GM21825 (cell line): ENCODE results near the gene GAREM1.

Experiments used
- ATAC-seq: cut with Tn5 transposase; IDR thresholded peaks from one replicate; pipeline ENCODE4 v1.9.1; 2021; ENCODE audit warnings: mild to moderate bottlenecking, moderate library complexity; ENCODE audit not compliant: unreplicated experiment

The GAREM1 gene

GRCh38 chr18:32427084-32427900 lies 43.4 kb downstream of the GAREM1 start:
- no peak for ATAC-seq

- no peak for ATAC-seq
These were observed 45.2 kb downstream of the GAREM1 start for GRCh38 chr18:32425466-32425865.

DNA sequence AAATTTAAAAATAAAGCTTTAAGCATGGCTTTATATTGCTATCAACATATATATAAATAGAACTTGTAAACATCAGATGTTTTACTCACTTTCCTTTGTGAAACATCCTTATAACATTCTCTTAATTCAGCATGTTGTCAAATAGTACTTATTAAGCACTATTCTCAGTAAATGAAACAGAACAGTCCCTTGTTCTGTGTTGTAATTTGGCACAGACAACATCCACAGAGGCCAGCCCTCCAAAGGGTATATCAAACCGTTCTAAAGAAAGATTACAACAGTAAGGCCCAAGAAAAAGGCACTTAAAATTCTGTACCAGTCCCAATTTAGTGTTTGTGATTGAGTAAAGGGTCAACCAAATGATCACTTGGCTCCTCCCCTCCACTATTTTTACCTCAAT lies 46.0 kb downstream of the GAREM1 start:
- no peak for ATAC-seq

GRCh38 chr18:32422978-32423740 lies 47.5 kb downstream of the GAREM1 start:
- no peak for ATAC-seq

DNA sequence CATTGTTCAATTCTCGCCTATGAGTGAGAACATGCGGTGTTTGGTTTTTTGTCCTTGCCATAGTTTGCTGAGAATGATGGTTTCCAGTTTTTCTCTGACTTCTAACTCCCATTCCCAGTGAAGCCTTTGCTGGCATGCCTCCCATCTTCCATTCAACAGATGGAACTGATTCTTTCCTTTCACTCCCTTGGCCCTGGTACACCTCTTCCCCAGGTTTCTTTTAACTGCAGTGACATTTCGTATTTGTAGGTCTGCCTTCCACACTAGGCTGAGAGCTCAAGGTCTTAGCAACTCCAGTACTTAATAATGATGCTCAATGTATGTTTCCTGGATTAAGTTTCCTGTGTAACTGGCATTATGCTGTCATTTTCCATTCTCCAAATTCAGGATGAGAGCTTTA lies 48.5 kb downstream of the GAREM1 start:
- no peak for ATAC-seq

DNA sequence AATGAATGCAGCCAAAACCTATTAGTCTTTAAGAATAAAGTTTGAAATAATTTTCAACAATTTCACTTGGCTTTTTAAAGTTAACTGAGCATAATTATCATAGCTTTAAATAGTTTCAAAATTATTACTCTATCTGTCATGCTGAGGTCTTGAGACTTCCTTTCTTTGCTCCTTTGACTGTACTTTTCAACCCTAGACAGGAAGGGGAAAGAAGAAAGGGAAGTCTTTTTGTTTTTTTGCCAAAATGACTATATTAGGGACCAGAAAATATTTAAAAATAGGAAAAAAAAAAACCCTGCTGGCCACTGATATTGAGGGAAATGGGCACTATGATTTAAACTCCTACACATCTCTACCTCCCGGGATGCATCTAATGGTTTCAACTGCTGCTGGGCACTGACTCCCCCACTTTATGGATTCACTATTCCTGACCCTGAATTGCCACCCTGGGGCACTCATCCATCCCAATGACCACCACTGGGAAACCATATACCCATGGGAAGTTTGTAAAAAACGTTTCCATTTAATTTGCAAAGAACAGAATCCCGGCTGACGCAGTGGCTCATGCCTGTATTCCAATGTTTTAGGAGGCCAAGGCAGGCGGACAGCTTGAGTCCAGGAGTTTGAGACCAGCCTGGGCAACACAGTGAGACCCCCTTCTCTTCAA lies 50.5 kb downstream of the GAREM1 start:
- no peak for ATAC-seq

- no peak for ATAC-seq
These were observed 52.5 kb downstream of the GAREM1 start for GRCh38 chr18:32418148-32418547.

DNA sequence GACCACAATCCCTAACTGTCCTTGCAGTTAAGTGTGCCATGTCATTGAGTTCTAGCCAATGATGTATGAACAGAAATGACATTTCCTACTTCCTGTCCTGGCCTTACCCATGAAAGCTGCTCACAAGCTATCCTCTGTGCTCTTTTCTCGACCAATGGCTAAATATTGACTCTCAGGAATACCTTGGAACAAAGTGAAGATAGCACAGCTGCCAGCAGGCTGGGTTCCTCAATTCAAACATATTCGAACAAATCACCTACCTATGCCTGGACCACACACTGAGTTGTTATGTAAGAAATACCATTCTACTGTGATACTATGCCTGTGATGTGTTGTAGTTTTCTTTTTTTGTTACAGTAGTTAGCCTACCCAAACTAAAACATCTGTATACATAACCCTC lies 65.1 kb downstream of the GAREM1 start:
- ATAC-seq = no peak

DNA sequence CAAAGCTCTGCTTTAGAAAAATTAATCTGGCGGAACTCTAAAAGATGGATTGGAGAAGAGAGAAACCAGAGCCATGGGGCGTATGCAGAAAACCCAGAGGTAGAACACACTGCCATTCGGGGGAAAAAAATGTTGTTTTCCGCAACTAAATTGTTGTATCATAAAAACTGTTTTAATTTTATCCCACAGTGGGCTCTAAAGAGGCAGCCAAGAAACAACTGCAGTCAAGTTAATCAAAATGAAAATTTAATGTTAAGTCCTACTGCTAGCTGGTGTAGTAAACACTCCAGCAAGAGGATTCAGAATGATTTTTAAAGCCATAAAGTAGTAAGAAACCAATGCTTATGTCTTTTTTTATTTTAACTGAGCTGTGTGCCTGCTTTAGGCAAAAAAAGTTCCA lies 69.1 kb downstream of the GAREM1 start:
- ATAC-seq = no peak

GRCh38 chr18:32393407-32393806 lies 77.3 kb downstream of the GAREM1 start:
- no peak for ATAC-seq

- no peak for ATAC-seq
These were observed 79.6 kb downstream of the GAREM1 start for GRCh38 chr18:32391126-32391525.

DNA sequence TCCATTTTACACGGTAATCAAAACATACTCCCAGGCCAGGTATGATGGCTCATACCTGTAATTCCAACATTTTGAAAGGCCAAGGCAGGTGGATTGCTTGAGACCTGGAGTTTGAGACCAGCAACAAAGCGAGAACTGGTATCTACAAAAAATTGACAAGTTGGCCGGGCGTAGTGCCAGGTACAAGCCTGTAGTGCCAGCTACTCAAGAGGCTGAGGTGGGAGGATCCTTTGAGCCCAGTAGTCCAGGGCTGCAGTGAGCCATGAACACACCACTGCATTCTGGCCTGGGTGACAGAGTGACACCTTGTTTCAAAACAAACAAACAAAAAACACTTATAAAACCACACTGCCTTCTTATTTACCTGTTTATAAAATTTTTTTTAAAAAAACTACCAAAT lies 80.8 kb downstream of the GAREM1 start:
- ATAC-seq = no peak

DNA sequence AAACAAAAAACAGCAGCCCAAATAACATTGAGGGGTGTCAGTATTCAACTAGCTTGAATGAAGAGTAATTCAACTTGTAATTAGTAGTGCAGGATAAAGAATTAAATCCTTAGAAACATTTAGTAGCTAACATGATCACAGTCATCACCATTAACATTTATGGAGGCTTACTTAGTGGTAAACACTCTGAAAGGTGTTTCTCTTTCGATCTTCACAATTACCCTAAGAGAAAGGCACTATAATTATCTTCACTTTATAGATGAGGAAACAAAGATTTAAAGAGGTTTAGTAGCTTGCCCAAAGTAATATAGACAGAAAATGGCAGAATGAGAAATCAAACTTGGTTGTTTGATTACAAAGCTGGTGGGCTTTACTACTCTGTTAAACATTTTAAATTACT lies 81.5 kb downstream of the GAREM1 start:
- no peak for ATAC-seq

- no peak for ATAC-seq
These were observed 84.2 kb downstream of the GAREM1 start for GRCh38 chr18:32386471-32386870.

- no peak for ATAC-seq
These were observed 87.4 kb downstream of the GAREM1 start for GRCh38 chr18:32383050-32383819.

DNA sequence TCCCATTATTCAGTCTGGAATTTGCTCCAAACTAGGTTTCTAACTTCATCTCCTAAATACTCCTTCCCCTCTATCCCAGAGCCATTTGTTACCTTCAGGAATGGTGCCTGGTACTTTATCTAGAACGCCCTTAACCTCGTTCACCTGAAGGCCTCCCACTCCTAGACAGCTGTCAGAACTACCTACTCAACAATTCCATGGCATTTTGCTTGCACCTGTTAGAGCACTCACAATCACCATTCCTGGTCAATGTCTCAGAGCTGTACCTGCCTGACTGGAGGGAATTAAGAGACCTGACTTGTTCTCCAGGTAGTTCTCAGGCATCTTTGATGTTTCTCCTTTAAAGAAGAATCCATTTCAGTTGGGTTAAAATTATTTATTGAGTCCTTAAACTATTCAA lies 88.9 kb downstream of the GAREM1 start:
- no peak for ATAC-seq

- no peak for ATAC-seq
These were observed 90.1 kb downstream of the GAREM1 start for GRCh38 chr18:32380559-32380958.

DNA sequence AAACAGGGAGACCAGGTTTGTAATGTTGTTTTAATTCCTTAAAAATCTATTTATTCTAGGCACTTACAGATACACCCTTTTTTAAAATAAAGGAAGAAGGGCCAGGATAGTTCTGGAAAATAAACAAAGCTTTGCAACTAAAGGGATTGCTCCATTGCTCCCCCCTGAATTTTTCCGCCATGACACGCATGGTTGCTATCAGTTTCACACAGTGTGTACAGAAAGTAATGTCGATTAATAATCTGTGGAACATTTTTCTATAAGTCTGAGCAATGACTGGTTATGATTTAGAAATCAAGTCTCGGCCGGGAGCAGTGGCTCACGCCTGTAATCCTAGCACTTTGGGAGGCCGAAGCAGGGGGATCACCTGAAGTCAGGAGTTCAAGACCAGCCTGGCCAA lies 90.8 kb downstream of the GAREM1 start:
- no peak for ATAC-seq

DNA sequence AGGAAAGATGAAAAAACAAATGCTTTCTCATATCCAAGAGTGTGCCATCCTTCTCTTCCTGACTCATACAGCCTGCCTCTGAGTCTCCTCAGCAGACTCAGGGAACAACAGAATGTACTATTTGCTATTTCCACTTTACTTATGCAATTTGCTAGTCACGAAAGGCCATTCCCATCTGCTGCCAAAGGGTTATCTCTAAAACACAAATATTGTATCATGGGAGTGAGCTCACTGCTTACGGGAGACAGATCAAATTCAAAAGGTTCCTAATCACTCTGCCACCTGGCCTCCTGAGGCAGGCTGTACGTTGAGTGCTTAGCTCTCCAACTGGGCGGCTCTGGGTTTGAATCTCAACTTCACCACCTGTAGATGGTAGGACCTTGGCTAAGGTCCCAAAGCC lies 92.0 kb downstream of the GAREM1 start:
- ATAC-seq = no peak

- ATAC-seq = no peak
These were observed 96.7 kb downstream of the GAREM1 start for GRCh38 chr18:32373995-32374394.

GRCh38 chr18:32373505-32373904 lies 97.2 kb downstream of the GAREM1 start:
- ATAC-seq = no peak
